Measurements from ENCODE around the gene APCDD1. TPM values are rescaled to one million over a fixed set of nuclear protein-coding genes. Genes with fewer than 3 reads are reported as not detected.

Gene APCDD1
- total RNA-seq, 4 donors from 2014 or later, result 7.8 to 13.5 (median 11.9) TPM

GRCh38 chr18:10440884-10441283 is 13.6 kb upstream of the APCDD1 start:
- H3K27me3 ChIP-seq, result no peaks in the 10 kb centered on the region

DNA sequence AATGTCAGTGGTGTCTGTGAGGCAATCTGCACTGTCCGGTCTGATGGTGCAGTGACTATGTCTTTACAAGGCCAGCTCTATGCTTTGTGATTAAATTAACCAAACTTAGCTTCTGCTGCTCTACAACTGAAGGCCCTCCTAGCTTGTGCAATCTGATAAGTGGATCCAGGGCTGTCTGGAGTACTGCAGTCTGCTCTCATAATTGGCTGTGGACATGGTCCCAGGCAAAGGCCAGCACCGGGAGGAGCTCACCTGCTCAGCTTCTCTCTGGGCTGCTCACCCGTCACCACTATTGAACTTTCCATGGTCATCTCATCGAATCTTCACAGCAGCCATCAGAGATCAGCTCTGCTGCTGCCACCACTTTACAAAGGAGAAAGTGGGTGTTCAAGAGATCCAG is 13.0 kb upstream of the APCDD1 start:
- Histone ChIP-seq H3K4me1 (no peaks in the 10 kb centered on the region), H3K4me3 (replicated peaks in 1 of 3) (no peak overlapping the region), H3K27ac (no peak overlapping the region), H3K9me3 (no peaks in the 10 kb centered on the region), H3K36me3 (no peaks in the 10 kb centered on the region), H3K27me3 (no peaks in the 10 kb centered on the region)
- no peak for DNase-seq
- intact Hi-C loops (cut with DNase I), result no loop called here
- 78 to 82% methylated on average over 4 of the region's 4 CpGs for WGBS, 2 donors
- no peak for TF ChIP-seq POLR2A (IDR thresholded peaks at IDR 0.05)
- no peak for TF ChIP-seq CTCF (IDR thresholded peaks at IDR 0.05)

More at GRCh38 chr18:10440884-10441283, 13.6 kb upstream of the APCDD1 start:
- intact Hi-C loops (cut with DNase I), result no loop called here
- no peak overlapping the region for H3K4me3 ChIP-seq (replicated peaks in 1 of 3)
- no peaks in the 10 kb centered on the region for H3K9me3 ChIP-seq
- no peak for TF ChIP-seq CTCF (IDR thresholded peaks at IDR 0.05)
- TF ChIP-seq POLR2A (IDR thresholded peaks at IDR 0.05), result no peak
- H3K36me3 ChIP-seq, result no peaks in the 10 kb centered on the region
- 83 to 92% methylated on average over 3 of the region's 3 CpGs for WGBS, 2 donors
- H3K4me1 ChIP-seq, result no peaks in the 10 kb centered on the region
- DNase-seq, result no peak
- H3K27ac ChIP-seq, result no peak overlapping the region

DNA sequence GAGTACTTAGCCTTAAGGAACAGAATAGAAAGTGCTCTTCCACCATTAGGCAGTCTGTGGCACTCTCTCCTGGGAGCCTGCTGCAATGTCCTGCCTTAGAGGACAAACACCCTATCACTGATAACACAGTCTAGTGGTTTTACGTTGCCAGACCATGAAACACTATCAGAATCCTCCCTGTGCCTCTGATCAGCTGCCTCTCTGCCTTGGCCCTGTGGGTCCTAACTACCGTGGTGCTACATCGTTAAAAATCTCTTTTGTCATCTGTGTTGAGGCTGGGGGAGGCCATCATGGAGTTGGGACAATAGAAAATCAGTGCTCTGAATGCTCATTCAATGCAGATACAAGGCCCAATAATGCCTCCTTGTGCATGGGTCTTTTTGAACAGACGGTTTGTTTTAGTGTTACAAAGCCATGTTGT is 11.9 kb upstream of the APCDD1 start:
- Histone ChIP-seq H3K4me3 (replicated peaks in 1 of 3) (no peak overlapping the region), H3K9me3 (no peaks in the 10 kb centered on the region), H3K36me3 (no peaks in the 10 kb centered on the region), H3K4me1 (no peaks in the 10 kb centered on the region), H3K27ac (no peak overlapping the region), H3K27me3 (no peaks in the 10 kb centered on the region)
- no peak for DNase-seq
- intact Hi-C loops (cut with DNase I), result no loop called here
- 84 to 89% methylated on average over 4 of the region's 4 CpGs for WGBS, 2 donors
- TF ChIP-seq CTCF (IDR thresholded peaks at IDR 0.05) (no peak), POLR2A (IDR thresholded peaks at IDR 0.05) (no peak)

- WGBS, 2 donors, result 94 to 95% methylated on average over 1 of the region's 1 CpG
- H3K9me3 ChIP-seq, result no peaks in the 10 kb centered on the region
- no peaks in the 10 kb centered on the region for H3K4me1 ChIP-seq
- no peak overlapping the region for H3K27ac ChIP-seq
- intact Hi-C loops (cut with DNase I), result no loop called here
- H3K4me3 ChIP-seq (replicated peaks in 1 of 3), result no peak overlapping the region
- no peaks in the 10 kb centered on the region for H3K27me3 ChIP-seq
- no peak for DNase-seq
- TF ChIP-seq CTCF (IDR thresholded peaks at IDR 0.05), result no peak
- TF ChIP-seq POLR2A (IDR thresholded peaks at IDR 0.05), result no peak
- no peaks in the 10 kb centered on the region for H3K36me3 ChIP-seq
Observed at GRCh38 chr18:10443001-10443400, 11.4 kb upstream of the APCDD1 start.

GRCh38 chr18:10444314-10445006 is 10.0 kb upstream of the APCDD1 start:
- Histone ChIP-seq H3K27ac (no peak overlapping the region), H3K36me3 (no peaks in the 10 kb centered on the region), H3K4me1 (no peaks in the 10 kb centered on the region), H3K27me3 (no peaks in the 10 kb centered on the region), H3K9me3 (no peaks in the 10 kb centered on the region), H3K4me3 (replicated peaks in 1 of 3) (no peak overlapping the region)
- 46 to 47% methylated on average over 9 of the region's 9 CpGs for WGBS, 2 donors
- DNase-seq, result no peak
- intact Hi-C loops (cut with DNase I), result no loop called here
- TF ChIP-seq CTCF (IDR thresholded peaks at IDR 0.05), result no peak
- no peak for TF ChIP-seq POLR2A (IDR thresholded peaks at IDR 0.05)

Data from thyroid gland (tissue), 4 donors.